GM20431 (cell line): Measurements from ENCODE around the gene SPSB4.

ENCODE experiments used
- in situ Hi-C: fragments of 300-500 bp; cut with MseI, MboI; formaldehyde crosslinking; loops from one replicate; pipeline ENCODE4 v1.15.0; 2020; ENCODE audit warnings: low sequenced_read_pairs; ENCODE audit not compliant: unreplicated experiment

SPSB4 gene

GRCh38 chr3:141071681-141072260, 20.6 kb downstream of the SPSB4 start:
- in situ Hi-C loops: no loop called here

- in situ Hi-C loops: no loop called here
These were observed 21.8 kb downstream of the SPSB4 start for GRCh38 chr3:141072950-141073349.

- in situ Hi-C loops: no loop called here
These were observed 22.4 kb downstream of the SPSB4 start for GRCh38 chr3:141073580-141073979.

GRCh38 chr3:141074529-141074928, 23.4 kb downstream of the SPSB4 start:
- in situ Hi-C loops: no loop called here

- in situ Hi-C loops: no loop called here
These were observed 25.1 kb downstream of the SPSB4 start for GRCh38 chr3:141076036-141076773.

- in situ Hi-C loops: no loop called here
These were observed 25.8 kb downstream of the SPSB4 start for GRCh38 chr3:141076797-141077571.

- in situ Hi-C loops: no loop called here
These were observed 26.5 kb downstream of the SPSB4 start for GRCh38 chr3:141077631-141078030.

- in situ Hi-C loops: no loop called here
These were observed 27.1 kb downstream of the SPSB4 start for GRCh38 chr3:141078200-141078599.

- in situ Hi-C loops: no loop called here
These were observed 29.3 kb downstream of the SPSB4 start for GRCh38 chr3:141080431-141080830.

- in situ Hi-C loops: no loop called here
These were observed 30.1 kb downstream of the SPSB4 start for GRCh38 chr3:141081141-141081795.

GRCh38 chr3:141082064-141082463, 30.9 kb downstream of the SPSB4 start:
- in situ Hi-C loops: no loop called here

- in situ Hi-C loops: no loop called here
These were observed 32.1 kb downstream of the SPSB4 start for GRCh38 chr3:141083226-141083625.

GRCh38 chr3:141083836-141084649, 32.9 kb downstream of the SPSB4 start:
- in situ Hi-C loops: no loop called here

GRCh38 chr3:141085343-141086070, 34.4 kb downstream of the SPSB4 start:
- in situ Hi-C loops: no loop called here

GRCh38 chr3:141086188-141086587, 35.0 kb downstream of the SPSB4 start:
- in situ Hi-C loops: no loop called here

GRCh38 chr3:141087076-141087777, 36.1 kb downstream of the SPSB4 start:
- in situ Hi-C loops: no loop called here

GRCh38 chr3:141087778-141088130, 36.6 kb downstream of the SPSB4 start:
- in situ Hi-C loops: no loop called here

GRCh38 chr3:141089339-141090152, 38.4 kb downstream of the SPSB4 start:
- in situ Hi-C loops: no loop called here
